Epidermal melanocyte (primary cell): ENCODE measurements around the gene SMIM24.
"Not testable (repeated sequence)": the region's sequence is repeated elsewhere in the genome, so short reads cannot be mapped to it uniquely, and the experiment has no call there.

Experiments used
- DNase-seq: peaks from one replicate; pipeline ENCODE4 v3.0.0; 2011; ENCODE audit warnings: low spot score; ENCODE audit not compliant: insufficient read length

Gene SMIM24

GRCh38 chr19:3433805-3434540 is 46.4 kb downstream of the SMIM24 start:
- DNase-seq = no peak

- DNase-seq = no peak
Observed at GRCh38 chr19:3433313-3433712, 47.0 kb downstream of the SMIM24 start.

- DNase-seq = no peak
Observed at GRCh38 chr19:3431760-3432397, 48.4 kb downstream of the SMIM24 start.

- not testable (repeated sequence) for DNase-seq
Observed at GRCh38 chr19:3430366-3430680, 50.0 kb downstream of the SMIM24 start.

- no peak for DNase-seq
Observed at GRCh38 chr19:3426433-3426832, 53.9 kb downstream of the SMIM24 start.
